ENCODE results near the gene NUP85.

NUP85 gene

DNA sequence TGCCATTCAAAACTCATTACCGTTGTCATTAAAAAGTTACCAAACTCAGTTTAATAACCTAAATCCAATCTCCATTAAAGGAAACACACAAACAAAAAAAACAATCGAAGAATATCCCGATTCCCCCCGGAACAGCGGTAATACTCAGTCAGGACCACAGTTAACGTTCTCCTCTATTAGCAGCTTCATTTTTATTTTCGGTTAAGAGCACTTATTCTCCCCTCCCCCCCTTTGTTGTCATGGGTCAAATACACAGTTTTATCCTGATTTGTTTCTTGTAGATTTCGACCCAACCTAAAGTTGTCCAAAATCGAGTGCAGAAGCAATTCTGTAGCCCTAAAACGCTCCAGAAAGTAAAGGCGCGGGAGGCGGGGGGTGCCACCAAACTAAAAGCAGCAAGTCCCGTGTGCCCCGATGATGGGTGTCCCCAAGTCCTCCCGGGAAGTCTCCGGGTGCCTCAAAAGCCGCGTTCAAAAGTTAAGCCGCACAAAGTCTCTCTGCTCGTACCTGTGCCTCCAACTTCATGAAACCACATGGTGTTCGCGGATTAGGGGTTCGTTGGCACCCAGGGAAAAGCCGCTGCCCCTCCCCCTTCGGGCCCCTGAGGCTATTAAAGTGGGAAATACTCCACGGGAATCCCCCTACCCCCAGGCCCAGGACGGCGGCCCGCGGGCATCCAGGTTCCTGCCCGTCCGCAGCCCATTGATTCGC lies 23.7 kb upstream of the NUP85 start:
- peak overlapping the region; percentile 95 for H3K27ac ChIP-seq (replicated peaks)
- peak in 1 of 2 experiments; percentile 34 for DNase-seq (ENCODE audit: low read depth in 1 of 2, low spot score in 1 of 2)
- no peaks in the 10 kb centered on the region for H3K27me3 ChIP-seq (ENCODE audit: insufficient read depth, poor library complexity, severe bottlenecking)
- peak overlapping the region; percentile 92 for H3K4me3 ChIP-seq (replicated peaks; ENCODE audit: insufficient read depth, low read length)
- TF ChIP-seq REST (IDR thresholded peaks at IDR 0.05; ENCODE audit: insufficient replicate concordance, low read depth): no peak
- no peak for TF ChIP-seq POLR2AphosphoS5 (IDR thresholded peaks at IDR 0.05; ENCODE audit: low read depth)

GRCh38 chr17:75182319-75182568 lies 23.2 kb upstream of the NUP85 start:
- H3K27me3 ChIP-seq (ENCODE audit: insufficient read depth, poor library complexity, severe bottlenecking): no peaks in the 10 kb centered on the region
- H3K4me3 ChIP-seq (replicated peaks; ENCODE audit: insufficient read depth, low read length): peak overlapping the region; percentile 92
- TF ChIP-seq CTCF (IDR thresholded peaks at IDR 0.05; ENCODE audit: insufficient read depth, low read length) (no peak), GABPA (IDR thresholded peaks at IDR 0.05; ENCODE audit: low read depth) (no peak), POLR2AphosphoS5 (IDR thresholded peaks at IDR 0.05; ENCODE audit: low read depth) (no peak), REST (IDR thresholded peaks at IDR 0.05; ENCODE audit: insufficient replicate concordance, low read depth) (no peak), SPI1 (IDR thresholded peaks at IDR 0.05; ENCODE audit: borderline replicate concordance, low read depth) (no peak)
- DNase-seq (ENCODE audit: low read depth in 1 of 2, low spot score in 1 of 2): peak in 1 of 2 experiments; percentile 2
- H3K27ac ChIP-seq (replicated peaks): peak overlapping the region; percentile 95

GRCh38 chr17:75182569-75183436 lies 22.7 kb upstream of the NUP85 start, which contains the start of gene SUMO2:
Gene SUMO2 (minus strand): TSS chr17:75182959. CDS start chr17:75182834, 125 bp downstream.
- peak; percentile 92 to 94 for DNase-seq (ENCODE audit: low read depth in 1 of 2, low spot score in 1 of 2)
- TF ChIP-seq POLR2AphosphoS5 (IDR thresholded peaks at IDR 0.05; ENCODE audit: low read depth) (peak; percentile 78; the same call in 1 of the 2 replicates), SPI1 (IDR thresholded peaks at IDR 0.05; ENCODE audit: borderline replicate concordance, low read depth) (peak; percentile 56; the same call in 1 of the 2 replicates), REST (IDR thresholded peaks at IDR 0.05; ENCODE audit: insufficient replicate concordance, low read depth) (peak; percentile 66), CTCF (IDR thresholded peaks at IDR 0.05; ENCODE audit: insufficient read depth, low read length) (no peak), GABPA (IDR thresholded peaks at IDR 0.05; ENCODE audit: low read depth) (no peak)
- H3K4me3 ChIP-seq (replicated peaks; ENCODE audit: insufficient read depth, low read length): peak within 1 kb of the TSS; percentile 92

More at GRCh38 chr17:75182569-75183436, 22.7 kb upstream of the NUP85 start, which contains the start of gene SUMO2:
- Histone ChIP-seq H3K27ac (replicated peaks) (peak within 1 kb of the TSS; percentile 95), H3K27me3 (ENCODE audit: insufficient read depth, poor library complexity, severe bottlenecking) (no peaks in the 10 kb centered on the region)
